Measurements from ENCODE around the gene CCBE1. TPM values are rescaled to one million over a fixed set of nuclear protein-coding genes. Genes with fewer than 3 reads are reported as not detected.

The CCBE1 gene
- total RNA-seq, 1 donor from 2014 or later, result 4.1 TPM

- H3K4me3 Mint-ChIP-seq (ENCODE audit: unreplicated experiment), result no peak overlapping the region
- no peak overlapping the region for H3K9ac ChIP-seq (ENCODE audit: low read length)
- no peaks in the 10 kb centered on the region for H3K9me3 ChIP-seq (ENCODE audit: insufficient read depth, low read depth, low read length)
- no peak for TF ChIP-seq CTCF (IDR thresholded peaks at IDR 0.05; ENCODE audit: insufficient read depth, low read depth, low read length)
- no peak for TF ChIP-seq EZH2 (IDR thresholded peaks at IDR 0.05; ENCODE audit: insufficient read depth, low read length)
- no peaks in the 10 kb centered on the region for H3K79me2 ChIP-seq (ENCODE audit: insufficient read depth, low read length)
- no peak for FAIRE-seq
- H3K4me1 Mint-ChIP-seq (ENCODE audit: low read depth, unreplicated experiment), result no peaks in the 10 kb centered on the region
- H3K27me3 Mint-ChIP-seq (ENCODE audit: low read depth, unreplicated experiment), result peaks cover 8% of the 10 kb centered on the region
- H3K27ac ChIP-seq (ENCODE audit: low read depth, low read length), result no peak overlapping the region
- no peak overlapping the region for H3K27ac Mint-ChIP-seq (ENCODE audit: unreplicated experiment)
- no peaks in the 10 kb centered on the region for H3K36me3 Mint-ChIP-seq (ENCODE audit: low read depth, unreplicated experiment)
- no peaks in the 10 kb centered on the region for H3K9me3 Mint-ChIP-seq (ENCODE audit: unreplicated experiment)
- no peak overlapping the region for H3K4me2 ChIP-seq (ENCODE audit: low read length)
- DNase-seq (ENCODE audit: low read depth), result no peak
- H2AFZ ChIP-seq (ENCODE audit: low read depth, low read length), result no peak overlapping the region
- no peak overlapping the region for H3K4me3 ChIP-seq (ENCODE audit: insufficient read depth, low read depth, low read length)
- H3K4me1 ChIP-seq (ENCODE audit: insufficient read depth, low read length), result no peaks in the 10 kb centered on the region
- no peaks in the 10 kb centered on the region for H4K20me1 ChIP-seq (ENCODE audit: insufficient read depth, low read length)
- H3K36me3 ChIP-seq (ENCODE audit: insufficient read depth, low read length), result no peaks in the 10 kb centered on the region
- peaks cover 8% of the 10 kb centered on the region for H3K27me3 ChIP-seq (ENCODE audit: insufficient read depth, low read length)
These were observed 301.7 kb downstream of the CCBE1 start for GRCh38 chr18:59395226-59396175.

- Histone ChIP-seq H3K9ac (ENCODE audit: low read length) (no peak overlapping the region), H3K4me2 (ENCODE audit: low read length) (no peak overlapping the region), H3K27ac (ENCODE audit: low read depth, low read length) (no peak overlapping the region), H4K20me1 (ENCODE audit: insufficient read depth, low read length) (no peaks in the 10 kb centered on the region), H3K27me3 (ENCODE audit: insufficient read depth, low read length) (peaks cover 8% of the 10 kb centered on the region), H3K79me2 (ENCODE audit: insufficient read depth, low read length) (no peaks in the 10 kb centered on the region), H3K4me1 (ENCODE audit: insufficient read depth, low read length) (no peaks in the 10 kb centered on the region), H3K9me3 (ENCODE audit: insufficient read depth, low read depth, low read length) (no peaks in the 10 kb centered on the region), H3K4me3 (ENCODE audit: insufficient read depth, low read depth, low read length) (no peak overlapping the region), H3K36me3 (ENCODE audit: insufficient read depth, low read length) (no peaks in the 10 kb centered on the region), H2AFZ (ENCODE audit: low read depth, low read length) (no peak overlapping the region)
- H3K9me3 Mint-ChIP-seq (ENCODE audit: unreplicated experiment), result no peaks in the 10 kb centered on the region
- DNase-seq (ENCODE audit: low read depth), result no peak
- H3K4me1 Mint-ChIP-seq (ENCODE audit: low read depth, unreplicated experiment), result peaks cover 2% of the 10 kb centered on the region
- H3K27ac Mint-ChIP-seq (ENCODE audit: unreplicated experiment), result no peak overlapping the region
- peaks cover 8% of the 10 kb centered on the region for H3K27me3 Mint-ChIP-seq (ENCODE audit: low read depth, unreplicated experiment)
- H3K4me3 Mint-ChIP-seq (ENCODE audit: unreplicated experiment), result no peak overlapping the region
- TF ChIP-seq EZH2 (IDR thresholded peaks at IDR 0.05; ENCODE audit: insufficient read depth, low read length) (no peak), CTCF (IDR thresholded peaks at IDR 0.05; ENCODE audit: insufficient read depth, low read depth, low read length) (no peak)
- no peak for FAIRE-seq
- H3K36me3 Mint-ChIP-seq (ENCODE audit: low read depth, unreplicated experiment), result no peaks in the 10 kb centered on the region
These were observed 303.8 kb downstream of the CCBE1 start for GRCh38 chr18:59393381-59393780.

GRCh38 chr18:59388817-59389216, 308.4 kb downstream of the CCBE1 start:
- H3K79me2 ChIP-seq (ENCODE audit: insufficient read depth, low read length), result no peaks in the 10 kb centered on the region
- no peaks in the 10 kb centered on the region for H4K20me1 ChIP-seq (ENCODE audit: insufficient read depth, low read length)
- H3K4me2 ChIP-seq (ENCODE audit: low read length), result no peak overlapping the region
- DNase-seq (ENCODE audit: low read depth) (no peak), FAIRE-seq (no peak)
- H3K4me3 ChIP-seq (ENCODE audit: insufficient read depth, low read depth, low read length), result no peak overlapping the region
- H3K27me3 ChIP-seq (ENCODE audit: insufficient read depth, low read length), result peaks cover 6% of the 10 kb centered on the region
- H3K36me3 ChIP-seq (ENCODE audit: insufficient read depth, low read length), result no peaks in the 10 kb centered on the region
- no peak overlapping the region for H3K27ac ChIP-seq (ENCODE audit: low read depth, low read length)
- Mint-ChIP-seq H3K36me3 (ENCODE audit: low read depth, unreplicated experiment) (no peaks in the 10 kb centered on the region), H3K27ac (ENCODE audit: unreplicated experiment) (no peak overlapping the region), H3K4me3 (ENCODE audit: unreplicated experiment) (no peak overlapping the region), H3K27me3 (ENCODE audit: low read depth, unreplicated experiment) (peaks cover 8% of the 10 kb centered on the region), H3K9me3 (ENCODE audit: unreplicated experiment) (no peaks in the 10 kb centered on the region), H3K4me1 (ENCODE audit: low read depth, unreplicated experiment) (peaks cover 4% of the 10 kb centered on the region)
- no peak for TF ChIP-seq CTCF (IDR thresholded peaks at IDR 0.05; ENCODE audit: insufficient read depth, low read depth, low read length)
- TF ChIP-seq EZH2 (IDR thresholded peaks at IDR 0.05; ENCODE audit: insufficient read depth, low read length), result no peak
- H3K9me3 ChIP-seq (ENCODE audit: insufficient read depth, low read depth, low read length), result no peaks in the 10 kb centered on the region
- no peaks in the 10 kb centered on the region for H3K4me1 ChIP-seq (ENCODE audit: insufficient read depth, low read length)
- H3K9ac ChIP-seq (ENCODE audit: low read length), result no peak overlapping the region
- H2AFZ ChIP-seq (ENCODE audit: low read depth, low read length), result no peak overlapping the region
